ENCODE results near the gene GPR162. TPM values are rescaled to one million over a fixed set of nuclear protein-coding genes. Genes with fewer than 3 reads are reported as not detected.

Gene GPR162
- total RNA-seq, 1 experiment from 2014 or later: not detected

Other genes with a start within 250 kb of the GPR162 start
- gene CHD4, start 214.4 kb upstream of the GPR162 start, total RNA-seq (2022): 135 and 151 TPM in 2 replicates
- 2.5 and 2.7 TPM in 2 replicates for gene LPAR5, start 185.9 kb upstream of the GPR162 start, total RNA-seq (2022)
- gene ACRBP, start 174.4 kb upstream of the GPR162 start, total RNA-seq (2022): 0.30 and 2.5 TPM in 2 replicates
- 15.2 and 16.1 TPM in 2 replicates for gene ING4, start 158.7 kb upstream of the GPR162 start, total RNA-seq (2022)
- gene ZNF384, start 132.4 kb upstream of the GPR162 start, total RNA-seq (2022): 62.8 and 70.8 TPM in 2 replicates
- not detected in 2 replicates for gene PIANP, start 121.0 kb upstream of the GPR162 start, total RNA-seq (2022)
- gene COPS7A, start 97.8 kb upstream of the GPR162 start, total RNA-seq (2022): 55.5 and 61.3 TPM in 2 replicates
- gene MLF2, start 68.7 kb upstream of the GPR162 start, total RNA-seq (2022): 151 and 162 TPM in 2 replicates
- gene PTMS, start 55.5 kb upstream of the GPR162 start, total RNA-seq (2022): 242 and 284 TPM in 2 replicates
- 0.58 and 1.0 TPM in 2 replicates for gene LAG3, start 49.3 kb upstream of the GPR162 start, total RNA-seq (2022)
- not detected in 2 replicates for gene CD4, start 32.3 kb upstream of the GPR162 start, total RNA-seq (2022)
- 0.47 and 1.3 TPM in 2 replicates for gene P3H3, start 6.6 kb downstream of the GPR162 start, total RNA-seq (2022)
- 0.47 TPM in 1 of 2 replicates, not detected in the other for gene GNB3, start 19.1 kb downstream of the GPR162 start, total RNA-seq (2022)
- gene CDCA3, start 29.5 kb downstream of the GPR162 start, total RNA-seq (2022): 11.7 and 25.5 TPM in 2 replicates
- 62.5 and 80.2 TPM in 2 replicates for gene USP5, start 30.3 kb downstream of the GPR162 start, total RNA-seq (2022)
- 498 and 549 TPM in 2 replicates for gene TPI1, start 45.7 kb downstream of the GPR162 start, total RNA-seq (2022)
- gene SPSB2, start 51.5 kb downstream of the GPR162 start, total RNA-seq (2022): 9.2 and 10.8 TPM in 2 replicates
- 7.5 and 9.1 TPM in 2 replicates for gene LRRC23, start 83.0 kb downstream of the GPR162 start, total RNA-seq (2022)
- gene ENO2, start 92.8 kb downstream of the GPR162 start, total RNA-seq (2022): 0.30 and 2.1 TPM in 2 replicates
- 83.7 and 84.7 TPM in 2 replicates for gene ATN1, start 106.1 kb downstream of the GPR162 start, total RNA-seq (2022)
- gene RNU7-1, start 122.0 kb downstream of the GPR162 start, total RNA-seq (2022): not detected in 2 replicates
- gene C12orf57, start 122.2 kb downstream of the GPR162 start, total RNA-seq (2022): 176 and 196 TPM in 2 replicates
- 10.3 and 13.2 TPM in 2 replicates for gene PTPN6, start 129.5 kb downstream of the GPR162 start, total RNA-seq (2022)
- 249 and 305 TPM in 2 replicates for gene PHB2, start 148.8 kb downstream of the GPR162 start, total RNA-seq (2022)
- 66.5 and 93.8 TPM in 2 replicates for gene EMG1, start 149.1 kb downstream of the GPR162 start, total RNA-seq (2022)
- 14.4 and 15.4 TPM in 2 replicates for gene LPCAT3, start 196.7 kb downstream of the GPR162 start, total RNA-seq (2022)
- gene C1S, start 238.9 kb downstream of the GPR162 start, total RNA-seq (2022): 6.0 and 11.5 TPM in 2 replicates